OCI-LY7 (cell line): ENCODE data around the gene COBL.

Experiments
- EZH2phosphoT487 ChIP-seq: fragments of 200-600 bp; sonication (generic); IDR thresholded peaks from 2 replicates; pipeline ENCODE4 v1.6.1; 2018; ENCODE audit warnings: low read depth, borderline replicate concordance, mild to moderate bottlenecking, mixed run types, antibody characterized with exemption, low read length, moderate library complexity, mixed read lengths
- TF ChIP-seq, protein P1 (sequence below): fragments of 200-600 bp; sonication (generic); conservative IDR thresholded peaks from 2 replicates; pipeline ENCODE4 v1.5.1; 2014; ENCODE audit warnings: mild to moderate bottlenecking, antibody characterized with exemption, low read length, moderate library complexity, mixed read lengths

DNA sequence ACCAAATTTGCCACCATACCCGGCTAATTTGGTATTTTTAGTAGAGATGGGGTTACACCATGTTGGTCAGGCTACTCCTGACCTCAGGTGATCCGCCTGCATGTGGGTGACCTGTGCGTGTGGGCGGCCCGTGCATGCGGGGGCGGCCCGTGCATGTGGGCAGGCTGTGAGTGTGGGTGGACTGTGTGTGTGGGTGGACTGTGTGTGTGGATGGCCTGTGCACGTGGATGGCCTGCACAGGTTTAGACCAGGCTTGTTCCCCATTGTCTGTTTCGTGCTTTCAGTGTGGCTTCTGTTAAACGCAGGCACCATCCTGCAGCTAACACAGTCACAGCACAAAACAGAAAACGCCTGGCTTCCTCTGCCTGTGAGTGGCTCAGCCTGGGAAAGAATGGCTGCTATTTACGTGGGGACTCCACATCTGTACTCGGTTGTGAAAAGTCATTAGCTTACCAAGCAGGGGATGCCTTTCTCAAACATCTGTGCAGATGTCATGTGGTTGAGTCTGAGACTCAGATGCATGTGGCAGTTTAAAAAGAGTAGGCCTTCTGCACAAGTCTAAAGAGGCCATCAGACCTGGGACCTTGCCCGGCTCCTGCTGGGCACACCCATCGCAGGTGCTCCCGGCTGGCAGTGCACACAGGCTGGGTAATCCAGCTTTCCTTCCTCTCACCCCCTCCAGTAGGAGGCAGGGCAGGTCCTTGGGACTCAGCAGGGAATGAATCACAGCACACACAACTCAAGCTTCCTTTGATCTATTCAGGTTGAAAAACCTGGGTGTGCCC lies 91.6 kb downstream of the COBL start:
- TF ChIP-seq EZH2phosphoT487: no peak
- TF ChIP-seq, protein P1, sequence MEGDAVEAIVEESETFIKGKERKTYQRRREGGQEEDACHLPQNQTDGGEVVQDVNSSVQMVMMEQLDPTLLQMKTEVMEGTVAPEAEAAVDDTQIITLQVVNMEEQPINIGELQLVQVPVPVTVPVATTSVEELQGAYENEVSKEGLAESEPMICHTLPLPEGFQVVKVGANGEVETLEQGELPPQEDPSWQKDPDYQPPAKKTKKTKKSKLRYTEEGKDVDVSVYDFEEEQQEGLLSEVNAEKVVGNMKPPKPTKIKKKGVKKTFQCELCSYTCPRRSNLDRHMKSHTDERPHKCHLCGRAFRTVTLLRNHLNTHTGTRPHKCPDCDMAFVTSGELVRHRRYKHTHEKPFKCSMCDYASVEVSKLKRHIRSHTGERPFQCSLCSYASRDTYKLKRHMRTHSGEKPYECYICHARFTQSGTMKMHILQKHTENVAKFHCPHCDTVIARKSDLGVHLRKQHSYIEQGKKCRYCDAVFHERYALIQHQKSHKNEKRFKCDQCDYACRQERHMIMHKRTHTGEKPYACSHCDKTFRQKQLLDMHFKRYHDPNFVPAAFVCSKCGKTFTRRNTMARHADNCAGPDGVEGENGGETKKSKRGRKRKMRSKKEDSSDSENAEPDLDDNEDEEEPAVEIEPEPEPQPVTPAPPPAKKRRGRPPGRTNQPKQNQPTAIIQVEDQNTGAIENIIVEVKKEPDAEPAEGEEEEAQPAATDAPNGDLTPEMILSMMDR: no peak
